Mucosa of gallbladder (tissue), 1 donor: ENCODE data around the gene EGFL8. TPM values are rescaled to one million over a fixed set of nuclear protein-coding genes. Genes with fewer than 3 reads are reported as not detected.

Experiments
- total RNA-seq: library from RNA; stranded (reverse); gene quantifications from one replicate; pipeline ENCODE4 v1.2.1, GENCODE V29; 2021
- donor health status: DM: no; HTN: no; CAD: no.

The EGFL8 gene
- total RNA-seq, 1 donor from 2014 or later, result 13.6 TPM

Other genes with a start within 250 kb of the EGFL8 start
- 14.8 TPM for gene C2, start 236.9 kb upstream of the EGFL8 start, total RNA-seq
- gene CFB, start 218.5 kb upstream of the EGFL8 start, total RNA-seq, result 476 TPM
- 52.1 TPM for gene NELFE, start 205.6 kb upstream of the EGFL8 start, total RNA-seq
- 81.3 TPM for gene SKIC2, start 205.4 kb upstream of the EGFL8 start, total RNA-seq
- gene DXO, start 192.5 kb upstream of the EGFL8 start, total RNA-seq, result 27.6 TPM
- 179 TPM for gene C4A, start 182.5 kb upstream of the EGFL8 start, total RNA-seq
- 155 TPM for gene C4B, start 149.8 kb upstream of the EGFL8 start, total RNA-seq
- gene CYP21A2, start 126.2 kb upstream of the EGFL8 start, total RNA-seq, result 1.3 TPM
- 30.1 TPM for gene TNXB, start 55.3 kb upstream of the EGFL8 start, total RNA-seq
- gene ATF6B, start 36.3 kb upstream of the EGFL8 start, total RNA-seq, result 119 TPM
- 5.0 TPM for gene FKBPL, start 34.3 kb upstream of the EGFL8 start, total RNA-seq
- gene PRRT1, start 12.7 kb upstream of the EGFL8 start, total RNA-seq, result 3.7 TPM
- 17.4 TPM for gene PPT2, start 10.5 kb upstream of the EGFL8 start, total RNA-seq
- 88.4 TPM for gene AGPAT1, start 11.5 kb downstream of the EGFL8 start, total RNA-seq
- gene RNF5, start 13.8 kb downstream of the EGFL8 start, total RNA-seq, result 93.1 TPM
- 11.8 TPM for gene AGER, start 19.7 kb downstream of the EGFL8 start, total RNA-seq
- gene PBX2, start 25.6 kb downstream of the EGFL8 start, total RNA-seq, result 95.0 TPM
- 19.6 TPM for gene GPSM3, start 28.0 kb downstream of the EGFL8 start, total RNA-seq
- 14.9 TPM for gene NOTCH4, start 59.5 kb downstream of the EGFL8 start, total RNA-seq
- not detected for gene TSBP1, start 207.3 kb downstream of the EGFL8 start, total RNA-seq
- gene BTNL2, start 242.6 kb downstream of the EGFL8 start, total RNA-seq, result not detected